ENCODE results near the gene PPRC1.

Gene PPRC1

GRCh38 chr10:102191956-102192355, 59.1 kb downstream of the PPRC1 start:
- no peak for DNase-seq

- no peak for DNase-seq
Observed at GRCh38 chr10:102195296-102195870, 62.5 kb downstream of the PPRC1 start.

GRCh38 chr10:102196893-102197292, 64.1 kb downstream of the PPRC1 start:
- no peak for DNase-seq

- no peak for DNase-seq
Observed at GRCh38 chr10:102198027-102198426, 65.2 kb downstream of the PPRC1 start.

Data from bone marrow (tissue), 2 donors.